GM21737 (cell line): ENCODE measurements around the gene TCAF1.
"Not testable (repeated sequence)": the region's sequence is repeated elsewhere in the genome, so short reads cannot be mapped to it uniquely, and the experiment has no call there.

Source experiments
- ATAC-seq: cut with Tn5 transposase; IDR thresholded peaks from one replicate; pipeline ENCODE4 v1.9.1; 2021; ENCODE audit warnings: mild to moderate bottlenecking, moderate library complexity; ENCODE audit not compliant: unreplicated experiment

Gene TCAF1

GRCh38 chr7:143857994-143858393 lies 44.0 kb downstream of the TCAF1 start:
- ATAC-seq = not testable (repeated sequence)

- ATAC-seq = not testable (repeated sequence)
These were observed 46.5 kb downstream of the TCAF1 start for GRCh38 chr7:143855443-143855842.

- ATAC-seq = no peak
These were observed 51.3 kb downstream of the TCAF1 start for GRCh38 chr7:143850682-143851081.

GRCh38 chr7:143849785-143850479 lies 52.0 kb downstream of the TCAF1 start:
- no peak for ATAC-seq

GRCh38 chr7:143848192-143848591 lies 53.8 kb downstream of the TCAF1 start:
- no peak for ATAC-seq

- ATAC-seq = no peak
These were observed 55.3 kb downstream of the TCAF1 start for GRCh38 chr7:143846692-143847091.

GRCh38 chr7:143841696-143842095 lies 60.3 kb downstream of the TCAF1 start:
- ATAC-seq = not testable (repeated sequence)

- not testable (repeated sequence) for ATAC-seq
These were observed 61.9 kb downstream of the TCAF1 start for GRCh38 chr7:143840062-143840461.

- ATAC-seq = peak; percentile 63
These were observed 64.8 kb downstream of the TCAF1 start for GRCh38 chr7:143837223-143837622.

GRCh38 chr7:143836622-143837021 lies 65.4 kb downstream of the TCAF1 start:
- peak; percentile 86 for ATAC-seq

- ATAC-seq = peak; percentile 35
These were observed 65.9 kb downstream of the TCAF1 start for GRCh38 chr7:143836088-143836487.

- ATAC-seq = not testable (repeated sequence)
These were observed 75.4 kb downstream of the TCAF1 start for GRCh38 chr7:143826578-143826977.

GRCh38 chr7:143824295-143825135 lies 77.5 kb downstream of the TCAF1 start:
- not testable (repeated sequence) for ATAC-seq

GRCh38 chr7:143823634-143824294 lies 78.2 kb downstream of the TCAF1 start:
- not testable (repeated sequence) for ATAC-seq

GRCh38 chr7:143821392-143822277 lies 80.3 kb downstream of the TCAF1 start:
- ATAC-seq = not testable (repeated sequence)

GRCh38 chr7:143817873-143818272 lies 84.1 kb downstream of the TCAF1 start:
- not testable (repeated sequence) for ATAC-seq

GRCh38 chr7:143816471-143817133 lies 85.4 kb downstream of the TCAF1 start:
- not testable (repeated sequence) for ATAC-seq

- ATAC-seq = not testable (repeated sequence)
These were observed 91.3 kb downstream of the TCAF1 start for GRCh38 chr7:143810639-143811038.

GRCh38 chr7:143806664-143807071 lies 95.3 kb downstream of the TCAF1 start:
- not testable (repeated sequence) for ATAC-seq
